Astrocyte of the hippocampus (primary cell): Measurements from ENCODE around the gene TTC5.
A peak's percentile ranks its signal among the peaks of the same experiment; 100 is the strongest.
"Not testable (repeated sequence)": the region's sequence is repeated elsewhere in the genome, so short reads cannot be mapped to it uniquely, and the experiment has no call there.

ENCODE experiments used
- DNase-seq: peaks from one replicate; pipeline ENCODE4 v3.0.0; 2011; ENCODE audit warnings: low read depth, low spot score

Gene TTC5

GRCh38 chr14:20302042-20302755 is 3.6 kb downstream of the TTC5 start:
- DNase-seq, result peak; percentile 31

- DNase-seq, result no peak
Measured at GRCh38 chr14:20295067-20295466, 10.7 kb downstream of the TTC5 start.

GRCh38 chr14:20294636-20295035 is 11.1 kb downstream of the TTC5 start:
- DNase-seq, result no peak

GRCh38 chr14:20281998-20282397 is 23.8 kb downstream of the TTC5 start:
- DNase-seq, result not testable (repeated sequence)

- not testable (repeated sequence) for DNase-seq
Measured at GRCh38 chr14:20280265-20280664, 25.5 kb downstream of the TTC5 start.

GRCh38 chr14:20278414-20278813 is 27.3 kb downstream of the TTC5 start:
- DNase-seq, result peak; percentile 11

GRCh38 chr14:20277409-20277808 is 28.3 kb downstream of the TTC5 start:
- DNase-seq, result no peak

GRCh38 chr14:20274062-20274461 is 31.7 kb downstream of the TTC5 start:
- DNase-seq, result no peak

GRCh38 chr14:20264361-20264760 is 41.4 kb downstream of the TTC5 start:
- DNase-seq, result not testable (repeated sequence)

GRCh38 chr14:20262642-20263128 is 43.1 kb downstream of the TTC5 start:
- peak; percentile 35 for DNase-seq

GRCh38 chr14:20247646-20248246 is 58.0 kb downstream of the TTC5 start:
- no peak for DNase-seq
